ENCODE results near the gene PIGO. TPM values are rescaled to one million over a fixed set of nuclear protein-coding genes. Genes with fewer than 3 reads are reported as not detected.

The PIGO gene
- total and polyA plus RNA-seq, 2 of the 4 experiments (the other 2 are of a cell fraction), result 9.3 to 18.2 TPM

DNA sequence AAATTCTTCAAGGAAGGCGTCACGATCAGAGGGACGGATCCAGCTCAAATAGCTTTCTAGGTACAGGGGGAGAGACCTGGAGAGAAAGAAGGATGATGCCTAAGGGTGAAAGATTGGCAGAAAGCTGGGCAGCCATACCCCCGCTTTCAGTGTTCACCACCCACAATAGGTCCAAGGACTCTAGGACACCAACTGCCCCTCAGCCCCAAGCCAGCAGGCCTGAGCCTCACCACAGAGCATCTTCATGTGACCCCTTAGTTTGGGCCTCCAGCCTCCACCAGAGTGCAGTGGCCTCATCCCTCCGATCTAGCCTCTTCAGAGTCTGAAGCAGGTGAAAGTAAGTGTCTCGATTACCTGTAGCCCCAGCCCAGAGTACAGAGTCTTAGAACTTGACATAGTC is 22.2 kb downstream of the PIGO start:
- WGBS, 2 experiments (ENCODE audit: extremely low coverage in 2 of 2, insufficient read length in 1 of 2), result no CpG with 5 or more reads among the region's 6 CpGs
- no peak overlapping the region for H2BK5ac ChIP-seq (ENCODE audit: low read depth, low read length, poor library complexity, severe bottlenecking)
- H2BK15ac ChIP-seq (ENCODE audit: low read depth, low read length), result no peak overlapping the region
- no peak overlapping the region for H3K56ac ChIP-seq (ENCODE audit: extremely low read depth, insufficient read depth, low read length)
- no peak overlapping the region for H2AK5ac ChIP-seq (ENCODE audit: low read depth, low read length)
- no peak overlapping the region for H2BK120ac ChIP-seq (ENCODE audit: low read depth, low read length)
- dilution Hi-C loops (cut with HindIII; ENCODE audit: low sequenced_read_pairs, unreplicated experiment), result no loop called here
- H3K9me1 ChIP-seq (ENCODE audit: insufficient read depth, low read length), result peaks cover 23% of the 10 kb centered on the region
- no peak overlapping the region for H3K27ac ChIP-seq (ENCODE audit: insufficient read depth, low read length)
- no peak overlapping the region for H3K4ac ChIP-seq (ENCODE audit: low read depth, low read length)
- H2AK9ac ChIP-seq (replicated peaks; ENCODE audit: low read depth, low read length, poor library complexity), result no peak overlapping the region
- H3K9me3 ChIP-seq (ENCODE audit: control insufficient read depth, insufficient read depth, low read length), result no peaks in the 10 kb centered on the region
- no peak overlapping the region for H3K4me2 ChIP-seq (ENCODE audit: low read depth, low read length)
- ChIA-PET POLR2A (ENCODE audit: unreplicated experiment) (no interaction called here), CTCF (no interaction called here)
- H4K20me1 ChIP-seq (ENCODE audit: insufficient read depth, low read length), result peaks cover 33% of the 10 kb centered on the region
- in situ Hi-C loops (cut with MboI; ENCODE audit: low sequenced_read_pairs), result no loop called here
- no peaks in the 10 kb centered on the region; the same call in 1 of the 2 replicates for H3K36me3 ChIP-seq (ENCODE audit: control insufficient read depth, insufficient read depth, low read length)
- no peak for DNase-seq
- no peak overlapping the region for H2AFZ ChIP-seq (replicated peaks; ENCODE audit: low read length, poor library complexity)
- no peak overlapping the region for H4K5ac ChIP-seq (ENCODE audit: low read depth, low read length)
- H3K23ac ChIP-seq (ENCODE audit: low read depth, low read length), result no peak overlapping the region
- H4K8ac ChIP-seq (ENCODE audit: low read depth in 2 of 2, low read length in 2 of 2), result no peak overlapping the region
- H3K18ac ChIP-seq (ENCODE audit: low read depth, low read length), result no peak overlapping the region
- no peak overlapping the region for H3K4me3 ChIP-seq (ENCODE audit: insufficient read depth, low read depth, low read length)
- ATAC-seq (ENCODE audit: low read depth), result no peak
- H3K14ac ChIP-seq (replicated peaks; ENCODE audit: low read depth, low read length), result no peak overlapping the region
- H3K9ac ChIP-seq (ENCODE audit: low read depth, low read length), result no peak overlapping the region
- no peak overlapping the region for H2BK20ac ChIP-seq (ENCODE audit: low read depth, low read length)
- no TSS peak for BruUV-seq (replicated peaks)
- TF ChIP-seq NFE2L2 (IDR thresholded peaks at IDR 0.05; ENCODE audit: low read depth, low read length), result no peak
- no peak for TF ChIP-seq MAZ (IDR thresholded peaks at IDR 0.05; ENCODE audit: borderline replicate concordance, low read depth, low read length)
- TF ChIP-seq FOS (IDR thresholded peaks at IDR 0.05; ENCODE audit: low read depth, low read length), result no peak
- no peak for TF ChIP-seq RCOR1 (IDR thresholded peaks at IDR 0.05; ENCODE audit: insufficient replicate concordance, low read length)
- no peak for TF ChIP-seq MAFK (IDR thresholded peaks at IDR 0.05; ENCODE audit: low read depth, low read length)
- TF ChIP-seq POLR2A (IDR thresholded peaks at IDR 0.05; ENCODE audit: low read depth, low read length), result no peak
- TF ChIP-seq, protein P1, sequence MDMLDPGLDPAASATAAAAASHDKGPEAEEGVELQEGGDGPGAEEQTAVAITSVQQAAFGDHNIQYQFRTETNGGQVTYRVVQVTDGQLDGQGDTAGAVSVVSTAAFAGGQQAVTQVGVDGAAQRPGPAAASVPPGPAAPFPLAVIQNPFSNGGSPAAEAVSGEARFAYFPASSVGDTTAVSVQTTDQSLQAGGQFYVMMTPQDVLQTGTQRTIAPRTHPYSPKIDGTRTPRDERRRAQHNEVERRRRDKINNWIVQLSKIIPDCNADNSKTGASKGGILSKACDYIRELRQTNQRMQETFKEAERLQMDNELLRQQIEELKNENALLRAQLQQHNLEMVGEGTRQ (IDR thresholded peaks at IDR 0.05; ENCODE audit: low read depth, low read length), result no peak
- TF ChIP-seq MXI1 (IDR thresholded peaks at IDR 0.05; ENCODE audit: borderline replicate concordance, low read depth, low read length), result no peak
- TF ChIP-seq CEBPB (IDR thresholded peaks at IDR 0.05; ENCODE audit: low read depth, low read length), result no peak
- TF ChIP-seq RAD21 (IDR thresholded peaks at IDR 0.05; ENCODE audit: low read length), result no peak
- TF ChIP-seq, protein P2, sequence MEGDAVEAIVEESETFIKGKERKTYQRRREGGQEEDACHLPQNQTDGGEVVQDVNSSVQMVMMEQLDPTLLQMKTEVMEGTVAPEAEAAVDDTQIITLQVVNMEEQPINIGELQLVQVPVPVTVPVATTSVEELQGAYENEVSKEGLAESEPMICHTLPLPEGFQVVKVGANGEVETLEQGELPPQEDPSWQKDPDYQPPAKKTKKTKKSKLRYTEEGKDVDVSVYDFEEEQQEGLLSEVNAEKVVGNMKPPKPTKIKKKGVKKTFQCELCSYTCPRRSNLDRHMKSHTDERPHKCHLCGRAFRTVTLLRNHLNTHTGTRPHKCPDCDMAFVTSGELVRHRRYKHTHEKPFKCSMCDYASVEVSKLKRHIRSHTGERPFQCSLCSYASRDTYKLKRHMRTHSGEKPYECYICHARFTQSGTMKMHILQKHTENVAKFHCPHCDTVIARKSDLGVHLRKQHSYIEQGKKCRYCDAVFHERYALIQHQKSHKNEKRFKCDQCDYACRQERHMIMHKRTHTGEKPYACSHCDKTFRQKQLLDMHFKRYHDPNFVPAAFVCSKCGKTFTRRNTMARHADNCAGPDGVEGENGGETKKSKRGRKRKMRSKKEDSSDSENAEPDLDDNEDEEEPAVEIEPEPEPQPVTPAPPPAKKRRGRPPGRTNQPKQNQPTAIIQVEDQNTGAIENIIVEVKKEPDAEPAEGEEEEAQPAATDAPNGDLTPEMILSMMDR (conservative IDR thresholded peaks at IDR 0.05; ENCODE audit: low read depth, low read length), result no peak
- no peak for TF ChIP-seq SMC3 (IDR thresholded peaks at IDR 0.05; ENCODE audit: low read depth, low read length)
- TF ChIP-seq, protein P3, sequence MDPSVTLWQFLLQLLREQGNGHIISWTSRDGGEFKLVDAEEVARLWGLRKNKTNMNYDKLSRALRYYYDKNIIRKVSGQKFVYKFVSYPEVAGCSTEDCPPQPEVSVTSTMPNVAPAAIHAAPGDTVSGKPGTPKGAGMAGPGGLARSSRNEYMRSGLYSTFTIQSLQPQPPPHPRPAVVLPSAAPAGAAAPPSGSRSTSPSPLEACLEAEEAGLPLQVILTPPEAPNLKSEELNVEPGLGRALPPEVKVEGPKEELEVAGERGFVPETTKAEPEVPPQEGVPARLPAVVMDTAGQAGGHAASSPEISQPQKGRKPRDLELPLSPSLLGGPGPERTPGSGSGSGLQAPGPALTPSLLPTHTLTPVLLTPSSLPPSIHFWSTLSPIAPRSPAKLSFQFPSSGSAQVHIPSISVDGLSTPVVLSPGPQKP (IDR thresholded peaks at IDR 0.05; ENCODE audit: borderline replicate concordance, low read depth, low read length), result no peak
- no peak for TF ChIP-seq CHD1 (IDR thresholded peaks at IDR 0.05; ENCODE audit: low read depth, low read length)
- TF ChIP-seq BHLHE40 (IDR thresholded peaks at IDR 0.05; ENCODE audit: low read depth, low read length), result no peak
- no peak for TF ChIP-seq RFX5 (IDR thresholded peaks at IDR 0.05; ENCODE audit: low read depth, low read length)
- peaks cover 13 to 62% of the 10 kb centered on the region in 2 experiments; a peak in 3 of 4 replicates for H3K79me1 ChIP-seq (ENCODE audit: low read depth in 1 of 2, low read length in 2 of 2)
- peaks cover 15% of the 10 kb centered on the region for H3K4me1 ChIP-seq (ENCODE audit: control insufficient read depth, insufficient read depth, low read length)
- H4K91ac ChIP-seq (ENCODE audit: insufficient read depth, low read depth, low read length), result no peak overlapping the region
- no peaks in the 10 kb centered on the region for H3K27me3 ChIP-seq (ENCODE audit: control insufficient read depth, insufficient read depth, low read length)
- intact Hi-C loops (cut with micrococcal nuclease), result loop anchor here (10.0 kb wide), 1 partner anchor 309 kb away; no protein-coding TSS in a partner anchor
